ENCODE results near the gene GRB10. TPM values are rescaled to one million over a fixed set of nuclear protein-coding genes. Genes with fewer than 3 reads are reported as not detected.
A peak's percentile ranks its signal among the peaks of the same experiment; 100 is the strongest.

GRB10 gene
- total RNA-seq = 86.0 and 93.0 TPM in 2 replicates
- long read RNA-seq, partial matches to known transcripts = 6 of 23 reads
- long read RNA-seq, other reads (novel, unspliced or antisense) = 17 of 23 reads

- peak; percentile 44 for TF ChIP-seq CTCF (conservative IDR thresholded peaks at IDR 0.05)
- Mint-ChIP-seq H3K27ac (ENCODE audit: unreplicated experiment) (peak within 1 kb of the TSS; percentile 89), H3K4me3 (peak within 1 kb of the TSS; percentile 85), H3K36me3 (ENCODE audit: low read depth) (peaks cover 27% of the 10 kb centered on the region), H3K27me3 (ENCODE audit: low read depth) (no peaks in the 10 kb centered on the region), H3K4me1 (peaks cover 70% of the 10 kb centered on the region), H3K9me3 (peaks cover 5% of the 10 kb centered on the region)
- peak; percentile 59 for DNase-seq (ENCODE audit: low read depth, low spot score)
These were observed at the start of gene GRB10 for GRCh38 chr7:50782375-50783208. TSS of gene GRB10 (minus strand) at chr7:50782896. CDS start at chr7:50732322, 50,574 bp downstream.

GRCh38 chr7:50828801-50829200, 46.1 kb upstream of the GRB10 start:
- no peak overlapping the region for H3K27ac Mint-ChIP-seq (ENCODE audit: unreplicated experiment)
- no peak for TF ChIP-seq CTCF (conservative IDR thresholded peaks at IDR 0.05)
- H3K4me3 Mint-ChIP-seq = no peak overlapping the region
- H3K27me3 Mint-ChIP-seq (ENCODE audit: low read depth) = no peaks in the 10 kb centered on the region
- no peaks in the 10 kb centered on the region for H3K36me3 Mint-ChIP-seq (ENCODE audit: low read depth)
- H3K4me1 Mint-ChIP-seq = peaks cover 7% of the 10 kb centered on the region
- no peak for DNase-seq (ENCODE audit: low read depth, low spot score)
- peaks cover 3% of the 10 kb centered on the region for H3K9me3 Mint-ChIP-seq

GRCh38 chr7:50828116-50828515, 45.4 kb upstream of the GRB10 start:
- H3K27me3 Mint-ChIP-seq (ENCODE audit: low read depth) = no peaks in the 10 kb centered on the region
- no peaks in the 10 kb centered on the region for H3K36me3 Mint-ChIP-seq (ENCODE audit: low read depth)
- TF ChIP-seq CTCF (conservative IDR thresholded peaks at IDR 0.05) = no peak
- peaks cover 3% of the 10 kb centered on the region for H3K9me3 Mint-ChIP-seq
- no peak overlapping the region for H3K4me3 Mint-ChIP-seq
- DNase-seq (ENCODE audit: low read depth, low spot score) = no peak
- no peak overlapping the region for H3K27ac Mint-ChIP-seq (ENCODE audit: unreplicated experiment)
- peaks cover 7% of the 10 kb centered on the region for H3K4me1 Mint-ChIP-seq

GRCh38 chr7:50827281-50827680, 44.6 kb upstream of the GRB10 start:
- H3K27ac Mint-ChIP-seq (ENCODE audit: unreplicated experiment) = no peak overlapping the region
- H3K27me3 Mint-ChIP-seq (ENCODE audit: low read depth) = no peaks in the 10 kb centered on the region
- H3K4me3 Mint-ChIP-seq = no peak overlapping the region
- TF ChIP-seq CTCF (conservative IDR thresholded peaks at IDR 0.05) = no peak
- peaks cover 8% of the 10 kb centered on the region for H3K4me1 Mint-ChIP-seq
- peaks cover 3% of the 10 kb centered on the region for H3K9me3 Mint-ChIP-seq
- H3K36me3 Mint-ChIP-seq (ENCODE audit: low read depth) = no peaks in the 10 kb centered on the region
- no peak for DNase-seq (ENCODE audit: low read depth, low spot score)

GRCh38 chr7:50826371-50827172, 43.9 kb upstream of the GRB10 start:
- Mint-ChIP-seq H3K36me3 (ENCODE audit: low read depth) (no peaks in the 10 kb centered on the region), H3K27ac (ENCODE audit: unreplicated experiment) (no peak overlapping the region), H3K9me3 (peaks cover 3% of the 10 kb centered on the region), H3K4me3 (no peak overlapping the region), H3K4me1 (peaks cover 15% of the 10 kb centered on the region), H3K27me3 (ENCODE audit: low read depth) (no peaks in the 10 kb centered on the region)
- DNase-seq (ENCODE audit: low read depth, low spot score) = no peak
- TF ChIP-seq CTCF (conservative IDR thresholded peaks at IDR 0.05) = no peak

Measured in neural crest cell (in vitro differentiated cells).